Measurements from ENCODE around the gene CHD3. TPM values are rescaled to one million over a fixed set of nuclear protein-coding genes. Genes with fewer than 3 reads are reported as not detected.
A peak's percentile ranks its signal among the peaks of the same experiment; 100 is the strongest.

The CHD3 gene
- total RNA-seq, 1 donor from 2014 or later, result 77.9 TPM

DNA sequence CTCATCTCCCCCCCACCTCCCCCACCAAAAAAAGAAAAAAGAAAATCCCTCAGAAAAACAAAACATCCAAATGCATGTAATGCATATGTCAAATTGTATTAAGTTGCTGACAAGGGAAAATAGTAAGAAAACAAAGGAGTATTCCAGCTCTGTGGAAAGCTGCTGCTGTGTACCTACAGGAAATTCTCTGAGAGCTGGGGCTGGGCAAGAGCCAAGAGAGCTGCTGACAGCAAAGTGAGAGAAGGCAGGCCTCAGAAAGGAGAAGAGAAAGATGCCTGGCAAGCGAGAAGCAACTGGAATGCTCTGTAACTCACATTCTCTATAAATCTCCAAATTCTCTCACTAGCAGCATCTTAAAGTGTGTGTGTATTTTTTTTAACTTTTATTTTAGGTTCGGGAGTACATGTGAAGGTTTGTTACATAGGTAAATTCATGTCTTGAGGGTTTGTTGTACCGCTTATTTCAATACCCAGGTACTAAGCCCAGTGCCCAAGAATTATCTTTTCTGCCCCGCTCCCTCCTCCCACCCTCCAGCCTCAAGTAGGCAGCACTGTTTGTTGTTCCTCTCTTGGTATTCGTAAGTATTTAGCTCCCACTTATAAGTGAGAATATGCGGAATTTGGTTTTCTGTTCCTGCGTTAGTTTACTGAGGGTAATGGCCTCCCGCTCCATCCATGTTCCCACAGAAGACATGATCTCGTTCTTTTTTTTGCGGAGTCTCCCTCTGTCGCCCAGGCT, 67.8 kb downstream of the CHD3 start:
- H3K27me3 ChIP-seq (ENCODE audit: low read depth), result no peaks in the 10 kb centered on the region
- DNase-seq, result peak; percentile 67
- peak; percentile 80 to 86 for ATAC-seq

GRCh38 chr17:7959503-7960253, 71.1 kb downstream of the CHD3 start:
- Histone ChIP-seq H3K4me1 (no peaks in the 10 kb centered on the region), H3K36me3 (no peaks in the 10 kb centered on the region), H3K4me3 (no peak overlapping the region), H3K27ac (peak overlapping the region; percentile 77), H3K9me3 (no peaks in the 10 kb centered on the region), H3K27me3 (ENCODE audit: low read depth) (no peaks in the 10 kb centered on the region)
- TF ChIP-seq CTCF (IDR thresholded peaks at IDR 0.05), result no peak
- ATAC-seq (peak; percentile 85 to 87), DNase-seq (no peak)
- intact Hi-C loops (cut with DNase I), result no loop called here

More for the DNA sequence above, 67.8 kb downstream of the CHD3 start:
- intact Hi-C loops (cut with DNase I), result no loop called here
- TF ChIP-seq CTCF (IDR thresholded peaks at IDR 0.05), result no peak
- no peaks in the 10 kb centered on the region for H3K4me1 ChIP-seq
- no peak overlapping the region for H3K4me3 ChIP-seq
- H3K36me3 ChIP-seq, result no peaks in the 10 kb centered on the region
- peak overlapping the region; percentile 47 for H3K27ac ChIP-seq
- no peaks in the 10 kb centered on the region for H3K9me3 ChIP-seq

DNA sequence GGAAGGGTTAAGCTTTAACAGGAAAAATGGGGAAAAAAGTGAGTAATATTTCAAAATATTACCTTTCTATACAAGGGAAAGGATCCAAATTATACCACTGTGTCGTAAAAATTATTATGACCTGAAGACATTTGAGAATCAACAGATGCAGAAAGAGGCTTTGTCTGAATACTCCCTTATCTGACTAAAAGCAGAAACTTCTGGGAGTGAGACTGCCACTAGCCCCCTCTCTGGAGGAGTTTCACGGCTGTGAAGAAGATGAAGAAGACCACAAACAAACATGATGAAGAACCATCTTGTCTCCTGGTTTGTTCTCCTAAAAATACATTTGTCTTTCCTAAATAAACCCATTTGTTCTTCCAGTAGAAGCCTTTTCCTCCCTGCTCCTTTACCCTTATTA, 72.8 kb downstream of the CHD3 start:
- no peaks in the 10 kb centered on the region for H3K4me1 ChIP-seq
- DNase-seq (no peak), ATAC-seq (no peak)
- intact Hi-C loops (cut with DNase I), result no loop called here
- H3K36me3 ChIP-seq, result no peaks in the 10 kb centered on the region
- H3K27me3 ChIP-seq (ENCODE audit: low read depth), result no peaks in the 10 kb centered on the region
- no peak for TF ChIP-seq CTCF (IDR thresholded peaks at IDR 0.05)
- no peak overlapping the region for H3K4me3 ChIP-seq
- no peaks in the 10 kb centered on the region for H3K9me3 ChIP-seq
- no peak overlapping the region for H3K27ac ChIP-seq

Other genes with a start within 250 kb of the CHD3 start
- gene ATP1B2, start 237.9 kb upstream of the CHD3 start, total RNA-seq, result 3.1 TPM
- gene TP53, start 201.3 kb upstream of the CHD3 start, total RNA-seq, result 34.8 TPM
- 8.3 TPM for gene WRAP53, start 200.3 kb upstream of the CHD3 start, total RNA-seq
- gene EFNB3, start 183.6 kb upstream of the CHD3 start, total RNA-seq, result 1.6 TPM
- 6.2 TPM for gene DNAH2, start 171.0 kb upstream of the CHD3 start, total RNA-seq
- 46.1 TPM for gene KDM6B, start 54.6 kb upstream of the CHD3 start, total RNA-seq
- 12.0 TPM for gene TMEM88, start 33.7 kb upstream of the CHD3 start, total RNA-seq
- gene NAA38, start 31.2 kb upstream of the CHD3 start, total RNA-seq, result 61.5 TPM
- 12.6 TPM for gene CYB5D1, start 30.8 kb upstream of the CHD3 start, total RNA-seq
- 7.5 TPM for gene RNF227, start 27.5 kb downstream of the CHD3 start, total RNA-seq
- 5.2 TPM for gene KCNAB3, start 41.1 kb downstream of the CHD3 start, total RNA-seq
- gene TRAPPC1, start 43.2 kb downstream of the CHD3 start, total RNA-seq, result 110 TPM
- gene CNTROB, start 43.4 kb downstream of the CHD3 start, total RNA-seq, result 56.2 TPM
- gene GUCY2D, start 113.8 kb downstream of the CHD3 start, total RNA-seq, result 3.1 TPM
- 53.5 TPM for gene ALOX15B, start 150.3 kb downstream of the CHD3 start, total RNA-seq
- gene ALOX12B, start 198.9 kb downstream of the CHD3 start, total RNA-seq, result not detected
- gene ALOXE3, start 229.7 kb downstream of the CHD3 start, total RNA-seq, result not detected
- gene HES7, start 235.3 kb downstream of the CHD3 start, total RNA-seq, result 0.21 TPM